HL-60 (cell line): ENCODE results near the gene TTLL13.

Experiments used
- DNase-seq, 2 experiments: peaks; one replicate each; pipeline ENCODE4 v3.0.0-alpha.2; 2010 to 2020; ENCODE audit warnings: low read depth in 1 of 2, low spot score in 1 of 2
- H3K27ac ChIP-seq: fragments of 250-450 bp; sonication (Bioruptor Pico); replicated peaks from 2 replicates; pipeline ENCODE4 v1.5.1; 2020; ENCODE audit warnings: mild to moderate bottlenecking, moderate library complexity
- H3K27me3 ChIP-seq: fragments of 250-450 bp; sonication (Bioruptor Pico); 2 replicates; pipeline ENCODE4 v1.5.1; 2021; ENCODE audit warnings: mild to moderate bottlenecking, moderate library complexity; ENCODE audit not compliant: insufficient read depth, poor library complexity, severe bottlenecking
- H3K4me3 ChIP-seq: replicated peaks from 2 replicates; pipeline ENCODE4 v1.5.1; 2011; ENCODE audit warnings: mild to moderate bottlenecking, control low read depth, low read length; ENCODE audit not compliant: insufficient read depth
- GABPA ChIP-seq: IDR thresholded peaks from 2 replicates; pipeline ENCODE4 v1.6.1; 2012; ENCODE audit warnings: low read depth
- POLR2AphosphoS5 ChIP-seq: IDR thresholded peaks from 2 replicates; pipeline ENCODE4 v1.6.1; 2012; ENCODE audit warnings: low read depth
- SPI1 ChIP-seq: IDR thresholded peaks from 2 replicates; pipeline ENCODE4 v1.6.1; 2012; ENCODE audit warnings: low read depth, mild to moderate bottlenecking, borderline replicate concordance
- TF ChIP-seq, protein P1 (sequence below): IDR thresholded peaks from 2 replicates; pipeline ENCODE4 v1.6.1; 2012; ENCODE audit warnings: low read depth; ENCODE audit not compliant: insufficient replicate concordance
- TF ChIP-seq, protein P2 (sequence below): IDR thresholded peaks from one replicate; pipeline ENCODE4 v1.5.1; 2011; ENCODE audit warnings: low read length, control low read depth, inconsistent platforms; ENCODE audit not compliant: insufficient read depth

TTLL13 gene

DNA sequence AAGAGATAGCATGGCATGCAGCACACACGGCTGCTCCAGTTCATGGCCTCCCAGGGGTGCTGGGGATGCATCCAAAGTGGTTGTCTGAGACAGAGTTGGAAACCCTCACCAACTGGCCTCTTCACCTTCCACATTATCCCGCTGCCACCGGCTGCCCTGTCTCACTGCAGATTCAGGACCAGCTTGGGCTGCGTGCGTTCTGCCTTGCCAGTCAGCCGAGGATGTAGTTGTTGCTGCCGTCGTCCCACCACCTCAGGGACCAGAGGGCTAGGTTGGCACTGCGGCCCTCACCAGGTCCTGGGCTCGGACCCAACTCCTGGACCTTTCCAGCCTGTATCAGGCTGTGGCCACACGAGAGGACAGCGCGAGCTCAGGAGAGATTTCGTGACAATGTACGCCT lies 20.4 kb upstream of the TTLL13 start:
- TF ChIP-seq POLR2AphosphoS5 (no peak), SPI1 (no peak), GABPA (no peak)
- TF ChIP-seq, protein P1, sequence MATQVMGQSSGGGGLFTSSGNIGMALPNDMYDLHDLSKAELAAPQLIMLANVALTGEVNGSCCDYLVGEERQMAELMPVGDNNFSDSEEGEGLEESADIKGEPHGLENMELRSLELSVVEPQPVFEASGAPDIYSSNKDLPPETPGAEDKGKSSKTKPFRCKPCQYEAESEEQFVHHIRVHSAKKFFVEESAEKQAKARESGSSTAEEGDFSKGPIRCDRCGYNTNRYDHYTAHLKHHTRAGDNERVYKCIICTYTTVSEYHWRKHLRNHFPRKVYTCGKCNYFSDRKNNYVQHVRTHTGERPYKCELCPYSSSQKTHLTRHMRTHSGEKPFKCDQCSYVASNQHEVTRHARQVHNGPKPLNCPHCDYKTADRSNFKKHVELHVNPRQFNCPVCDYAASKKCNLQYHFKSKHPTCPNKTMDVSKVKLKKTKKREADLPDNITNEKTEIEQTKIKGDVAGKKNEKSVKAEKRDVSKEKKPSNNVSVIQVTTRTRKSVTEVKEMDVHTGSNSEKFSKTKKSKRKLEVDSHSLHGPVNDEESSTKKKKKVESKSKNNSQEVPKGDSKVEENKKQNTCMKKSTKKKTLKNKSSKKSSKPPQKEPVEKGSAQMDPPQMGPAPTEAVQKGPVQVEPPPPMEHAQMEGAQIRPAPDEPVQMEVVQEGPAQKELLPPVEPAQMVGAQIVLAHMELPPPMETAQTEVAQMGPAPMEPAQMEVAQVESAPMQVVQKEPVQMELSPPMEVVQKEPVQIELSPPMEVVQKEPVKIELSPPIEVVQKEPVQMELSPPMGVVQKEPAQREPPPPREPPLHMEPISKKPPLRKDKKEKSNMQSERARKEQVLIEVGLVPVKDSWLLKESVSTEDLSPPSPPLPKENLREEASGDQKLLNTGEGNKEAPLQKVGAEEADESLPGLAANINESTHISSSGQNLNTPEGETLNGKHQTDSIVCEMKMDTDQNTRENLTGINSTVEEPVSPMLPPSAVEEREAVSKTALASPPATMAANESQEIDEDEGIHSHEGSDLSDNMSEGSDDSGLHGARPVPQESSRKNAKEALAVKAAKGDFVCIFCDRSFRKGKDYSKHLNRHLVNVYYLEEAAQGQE = no peak
- TF ChIP-seq, protein P2, sequence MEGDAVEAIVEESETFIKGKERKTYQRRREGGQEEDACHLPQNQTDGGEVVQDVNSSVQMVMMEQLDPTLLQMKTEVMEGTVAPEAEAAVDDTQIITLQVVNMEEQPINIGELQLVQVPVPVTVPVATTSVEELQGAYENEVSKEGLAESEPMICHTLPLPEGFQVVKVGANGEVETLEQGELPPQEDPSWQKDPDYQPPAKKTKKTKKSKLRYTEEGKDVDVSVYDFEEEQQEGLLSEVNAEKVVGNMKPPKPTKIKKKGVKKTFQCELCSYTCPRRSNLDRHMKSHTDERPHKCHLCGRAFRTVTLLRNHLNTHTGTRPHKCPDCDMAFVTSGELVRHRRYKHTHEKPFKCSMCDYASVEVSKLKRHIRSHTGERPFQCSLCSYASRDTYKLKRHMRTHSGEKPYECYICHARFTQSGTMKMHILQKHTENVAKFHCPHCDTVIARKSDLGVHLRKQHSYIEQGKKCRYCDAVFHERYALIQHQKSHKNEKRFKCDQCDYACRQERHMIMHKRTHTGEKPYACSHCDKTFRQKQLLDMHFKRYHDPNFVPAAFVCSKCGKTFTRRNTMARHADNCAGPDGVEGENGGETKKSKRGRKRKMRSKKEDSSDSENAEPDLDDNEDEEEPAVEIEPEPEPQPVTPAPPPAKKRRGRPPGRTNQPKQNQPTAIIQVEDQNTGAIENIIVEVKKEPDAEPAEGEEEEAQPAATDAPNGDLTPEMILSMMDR = no peak
- Histone ChIP-seq H3K4me3 (no peak overlapping the region), H3K27ac (no peak overlapping the region), H3K27me3 (no peaks in the 10 kb centered on the region)
- no peak for DNase-seq

DNA sequence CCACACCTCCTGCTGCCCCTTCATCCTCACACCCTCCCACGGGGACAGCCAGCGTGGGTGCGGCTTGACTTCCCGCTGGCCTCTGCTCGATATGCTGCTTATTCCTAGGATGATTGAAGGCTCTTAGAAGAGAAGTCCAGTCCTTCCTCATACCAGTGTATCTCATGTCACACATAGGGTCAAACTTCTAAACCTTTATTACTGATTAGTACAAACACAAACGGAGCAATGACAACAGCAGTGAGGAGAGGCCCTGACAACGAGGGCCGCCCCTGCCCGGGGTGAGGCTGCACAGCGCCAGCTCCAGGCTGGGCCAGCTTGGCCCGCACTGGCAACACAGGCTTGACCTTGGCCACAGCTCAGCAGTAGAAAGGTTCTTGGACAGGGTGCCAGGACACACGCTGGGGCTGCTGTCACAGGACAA lies 19.3 kb upstream of the TTLL13 start:
- no peak for DNase-seq
- Histone ChIP-seq H3K27ac (no peak overlapping the region; the same call in 1 of the 2 replicates), H3K4me3 (no peak overlapping the region), H3K27me3 (no peaks in the 10 kb centered on the region)
- no peak for TF ChIP-seq GABPA

DNA sequence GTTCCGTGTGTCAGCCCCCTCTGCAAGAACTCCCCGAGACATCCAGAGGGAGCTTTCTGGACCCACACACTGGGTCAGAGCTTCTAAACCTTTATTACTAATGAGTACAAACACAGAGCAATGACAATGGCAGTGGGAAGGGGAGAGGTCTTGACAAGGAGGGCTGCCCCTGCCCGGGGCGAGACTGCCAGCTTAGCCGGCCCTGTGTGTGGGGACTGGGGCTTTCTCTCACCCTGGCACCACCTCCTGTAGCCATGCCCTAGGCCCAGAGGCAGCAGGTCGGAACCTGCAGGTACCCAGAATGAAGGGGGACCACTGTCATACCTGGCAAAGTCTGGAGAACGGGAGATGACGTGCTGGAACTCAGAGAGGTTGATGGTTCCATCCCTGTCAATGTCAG lies 18.7 kb upstream of the TTLL13 start:
- Histone ChIP-seq H3K27me3 (no peaks in the 10 kb centered on the region), H3K27ac (peak overlapping the region; percentile 39), H3K4me3 (no peak overlapping the region; the same call in 1 of the 2 replicates)
- DNase-seq = no peak
- TF ChIP-seq, protein P2 = no peak

DNA sequence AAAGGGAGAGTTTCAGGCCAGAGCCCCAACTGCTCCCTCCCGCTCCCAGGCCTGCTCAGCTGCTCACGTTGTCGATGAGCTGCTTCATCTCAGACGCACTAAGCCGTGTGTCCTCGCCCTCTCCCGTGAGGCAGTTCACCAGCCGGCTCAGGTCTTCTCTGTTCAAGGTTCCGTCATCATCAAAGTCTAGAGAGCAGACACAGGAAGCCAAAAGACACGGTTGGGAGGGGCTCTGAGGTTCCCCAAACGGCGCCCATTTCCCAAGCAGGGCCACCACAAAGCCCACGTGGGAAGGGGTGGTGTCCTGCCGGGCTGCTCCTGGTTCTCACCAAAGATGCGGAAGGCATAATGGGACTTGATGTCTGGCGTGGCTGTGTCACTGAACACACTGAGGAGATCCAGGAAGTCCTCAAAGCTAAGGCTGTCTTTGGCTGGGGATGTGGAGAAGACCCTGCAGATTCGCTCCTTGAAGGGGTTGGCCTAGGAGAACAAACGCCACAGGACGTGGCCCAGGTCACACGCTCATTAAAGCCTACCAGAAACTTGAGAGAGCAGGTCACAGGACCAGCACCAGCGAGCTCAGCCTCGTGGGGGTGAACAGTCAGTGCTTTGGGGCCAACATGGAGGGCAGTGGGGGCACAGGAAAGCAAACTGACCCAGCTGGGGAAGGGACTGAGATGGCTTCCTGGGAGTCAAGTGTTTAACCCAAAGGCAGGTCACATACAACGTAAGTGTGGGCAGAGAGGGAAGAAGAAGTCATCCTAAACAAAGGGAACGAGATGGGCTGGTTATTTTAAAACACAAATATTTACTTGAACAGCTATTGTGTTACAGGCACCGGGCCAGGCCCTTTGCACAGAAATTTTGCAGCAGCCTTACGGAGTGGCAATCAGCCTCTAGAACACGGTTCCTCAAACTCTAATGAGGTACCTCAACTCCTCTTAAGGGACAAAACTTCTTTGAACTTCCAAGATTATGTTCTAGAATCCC lies 18.0 kb upstream of the TTLL13 start:
- H3K4me3 ChIP-seq = no peak overlapping the region; the same call in 1 of the 2 replicates
- peak overlapping the region; percentile 51 for H3K27ac ChIP-seq
- DNase-seq = peak; percentile 91 to 97
- TF ChIP-seq SPI1 (peak; percentile 57; the same call in 1 of the 2 replicates), POLR2AphosphoS5 (peak; percentile 69)
- TF ChIP-seq, protein P1 = no peak
- H3K27me3 ChIP-seq = no peaks in the 10 kb centered on the region
